NCI-H2081 treated with DMSO at 0.1 percent for 48 hours (cell line): ENCODE results near the gene IL21.

ENCODE experiments used
- DNase-seq: peaks from one replicate; lab custom pipeline; 2025; lab: John Stamatoyannopoulos, UW

The IL21 gene

DNA sequence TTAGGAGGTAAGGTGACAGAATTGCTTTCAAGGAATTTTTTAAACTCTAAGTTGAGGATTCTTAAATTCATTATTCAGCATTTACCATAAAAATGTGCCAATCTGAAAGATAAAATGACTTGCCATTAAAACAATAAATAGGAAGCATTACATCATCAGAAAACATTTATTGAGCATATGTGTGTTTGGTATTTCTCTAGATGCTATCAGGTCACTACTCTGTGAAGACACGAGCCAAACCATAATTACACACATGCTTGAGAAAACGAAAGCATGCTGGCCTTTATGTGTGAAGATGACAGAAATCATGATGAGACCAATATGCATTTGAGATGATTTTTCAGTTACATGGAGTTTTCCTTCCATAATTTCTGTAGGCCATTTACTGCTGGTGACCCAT, 12.3 kb upstream of the IL21 start:
- DNase-seq: no peak

DNA sequence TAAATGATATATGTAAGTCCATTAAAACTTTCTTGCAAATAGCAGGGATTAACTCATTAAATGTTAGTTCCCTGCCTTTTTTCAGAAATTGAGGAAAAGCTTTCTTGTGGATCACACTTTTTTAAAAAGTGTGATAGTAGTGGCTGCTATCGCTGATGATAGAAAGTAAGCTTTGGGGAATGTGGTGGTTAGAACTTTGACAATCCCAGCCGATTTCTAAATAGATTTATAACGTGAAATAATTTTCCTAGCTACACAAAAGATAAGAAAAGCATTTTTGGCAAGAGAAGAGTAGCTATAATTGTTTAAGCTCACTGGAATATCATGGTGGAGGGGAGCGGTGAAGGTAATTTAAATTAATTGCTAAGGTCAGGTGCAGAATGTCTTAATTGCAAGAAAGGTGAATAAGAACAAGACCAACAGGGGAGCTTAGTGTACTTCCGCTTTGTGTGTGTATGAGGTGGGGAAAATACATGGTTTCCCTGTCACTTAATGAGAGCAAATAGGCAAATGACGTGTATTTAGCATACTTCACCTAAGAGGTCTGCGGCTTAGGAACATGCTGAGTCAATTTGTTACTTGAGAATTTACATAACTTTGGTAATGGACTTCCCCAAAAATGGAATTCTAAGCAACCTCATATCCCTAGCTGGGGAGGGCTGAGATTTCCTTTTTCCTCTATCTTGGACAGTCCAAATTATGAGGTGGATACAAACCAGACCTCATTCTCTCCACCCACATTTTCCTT, 11.7 kb upstream of the IL21 start:
- DNase-seq: peak; percentile 15

DNA sequence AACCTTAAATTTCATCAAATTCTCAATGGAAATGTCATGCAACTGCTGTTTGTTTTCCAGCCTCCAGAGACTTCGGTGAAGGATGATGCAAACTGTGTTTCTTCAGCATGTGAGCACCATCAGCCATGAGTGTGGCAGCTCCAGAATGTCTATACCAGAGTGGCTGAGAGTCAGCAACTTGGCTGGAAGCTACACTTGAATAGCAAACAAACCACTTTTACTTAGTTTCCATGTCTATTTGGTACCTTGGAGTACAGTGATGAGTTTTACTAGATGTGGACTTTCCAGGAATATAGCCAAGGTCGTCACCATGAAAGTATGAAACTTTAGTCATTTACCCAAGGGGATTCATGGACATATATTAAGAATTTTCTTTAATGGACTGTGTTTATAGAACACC, 4.3 kb upstream of the IL21 start:
- no peak for DNase-seq

DNA sequence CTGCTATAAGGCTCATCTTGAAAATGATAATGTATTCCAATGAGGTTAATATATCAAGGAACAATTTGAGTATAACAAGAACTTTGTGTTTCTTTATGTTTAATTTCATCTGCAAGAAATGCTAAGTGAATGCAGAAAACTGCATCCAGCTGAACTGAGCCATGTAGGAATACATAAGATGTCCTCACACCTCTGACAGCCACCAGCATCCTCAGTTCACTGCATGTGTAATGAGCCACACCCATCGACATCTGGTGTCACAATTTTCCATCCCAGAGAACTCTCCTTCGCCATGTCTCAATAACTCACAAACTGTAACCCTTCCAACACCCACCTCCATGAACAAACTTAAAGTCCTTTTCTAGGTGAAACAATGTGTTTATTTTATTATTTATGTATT, 3.3 kb upstream of the IL21 start:
- no peak for DNase-seq

DNA sequence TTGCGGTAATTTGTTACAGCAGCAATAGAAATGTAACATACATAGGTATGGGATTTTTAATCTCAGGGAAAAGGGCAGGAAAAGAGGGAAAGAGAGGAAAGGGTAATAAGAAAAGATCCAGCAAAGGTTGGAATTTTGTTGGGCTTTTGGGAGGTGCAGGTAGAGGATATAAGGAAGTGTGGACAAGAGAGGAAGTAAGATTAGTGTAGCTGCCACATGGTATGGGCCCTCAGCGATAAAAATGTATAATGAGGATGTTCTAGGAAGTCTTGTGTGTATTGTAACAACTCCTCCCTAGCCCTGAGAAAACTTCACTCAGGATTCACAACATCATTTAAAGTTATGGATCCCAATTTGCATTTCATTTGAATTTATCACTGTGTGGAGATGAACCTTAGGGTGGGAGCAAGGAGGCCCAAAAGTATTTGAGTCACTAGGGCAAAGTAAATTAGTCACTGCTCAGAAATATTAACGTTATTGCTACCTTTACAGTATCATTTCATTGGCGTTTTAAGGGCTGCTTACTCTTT, 2.8 kb upstream of the IL21 start:
- DNase-seq: no peak

DNA sequence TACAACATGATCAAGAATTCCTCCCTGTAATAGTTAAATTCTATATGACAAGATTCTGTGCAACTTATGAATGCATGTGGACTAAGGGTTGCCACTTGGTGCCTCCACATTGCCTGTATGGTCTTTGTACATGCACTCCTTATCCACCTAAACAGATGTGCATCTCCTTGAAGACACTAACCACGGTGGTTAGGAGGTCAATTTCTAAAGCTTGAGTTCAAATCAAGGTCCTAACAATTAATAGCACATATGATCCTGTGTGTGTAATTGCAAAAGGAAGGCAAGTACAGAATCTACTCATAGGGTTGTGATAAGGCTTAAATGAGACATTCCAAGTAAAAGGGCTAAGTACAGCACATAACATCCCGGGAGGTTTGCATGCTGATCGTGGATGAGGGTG, 1.5 kb upstream of the IL21 start:
- DNase-seq: no peak

DNA sequence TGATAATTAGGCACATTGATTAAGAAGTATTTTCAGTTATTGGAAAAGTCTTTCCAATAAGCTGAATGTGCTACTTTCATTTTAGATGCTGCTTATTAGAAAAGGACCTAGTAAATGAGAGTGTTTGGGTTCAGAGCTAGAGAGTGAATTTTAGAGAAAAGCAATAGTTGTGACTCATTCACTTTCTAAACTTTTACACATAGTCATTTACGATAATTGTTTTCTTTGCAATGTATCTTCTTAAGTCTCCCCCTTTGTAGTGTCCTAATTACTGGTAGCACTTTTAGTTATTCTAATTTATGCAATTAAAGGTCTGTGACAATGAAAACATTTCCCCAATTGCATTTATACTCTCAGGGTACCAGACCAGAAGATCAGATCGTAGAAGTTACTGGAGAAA, 1.3 kb downstream of the IL21 start:
- no peak for DNase-seq

DNA sequence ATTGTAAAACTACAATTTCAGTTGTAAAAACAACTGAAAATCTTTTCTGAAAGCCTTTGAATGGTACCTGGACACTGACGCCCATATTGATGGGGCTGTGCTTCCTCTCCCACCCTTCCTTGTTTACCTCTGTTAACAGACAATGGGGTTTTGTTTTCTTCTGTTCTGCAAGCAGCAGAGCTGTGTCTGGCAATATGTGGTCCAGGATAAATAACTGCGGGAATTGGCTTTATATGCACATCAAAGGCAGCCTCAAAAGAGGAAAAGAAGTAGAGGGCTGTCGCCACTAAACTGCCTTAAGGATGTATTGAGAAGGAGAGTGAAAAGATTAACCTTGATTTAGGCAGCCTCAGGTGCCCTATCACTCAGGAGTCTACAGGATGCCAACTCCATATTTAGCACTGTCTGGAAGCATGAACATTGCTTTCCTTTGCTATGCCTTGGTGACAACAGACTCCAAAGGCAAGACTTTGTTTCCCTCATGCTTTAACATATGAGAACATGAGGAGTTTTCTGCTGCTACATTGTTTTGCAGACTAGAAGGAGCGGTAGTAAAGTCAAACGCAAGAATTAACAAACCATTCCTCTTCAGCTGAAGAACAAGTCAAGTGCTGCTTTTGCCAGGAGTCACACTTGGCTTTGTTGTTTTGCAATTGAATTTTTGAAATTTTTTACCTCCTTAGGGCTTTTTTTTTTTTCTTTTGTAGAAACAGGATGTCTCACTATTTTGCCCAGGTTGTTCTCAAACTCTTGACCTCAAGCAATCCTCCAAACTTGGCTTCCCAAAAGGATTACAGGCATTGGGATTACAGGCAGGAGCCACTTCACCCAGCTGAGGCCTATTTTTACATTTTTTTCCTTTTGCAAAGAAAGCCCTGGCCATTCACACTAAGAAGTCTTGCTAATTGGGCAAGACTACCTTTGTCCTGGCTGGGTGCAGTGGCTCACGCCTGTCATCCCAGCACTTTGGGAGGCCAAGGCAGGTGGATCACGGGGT, 3.0 kb downstream of the IL21 start:
- DNase-seq: no peak

DNA sequence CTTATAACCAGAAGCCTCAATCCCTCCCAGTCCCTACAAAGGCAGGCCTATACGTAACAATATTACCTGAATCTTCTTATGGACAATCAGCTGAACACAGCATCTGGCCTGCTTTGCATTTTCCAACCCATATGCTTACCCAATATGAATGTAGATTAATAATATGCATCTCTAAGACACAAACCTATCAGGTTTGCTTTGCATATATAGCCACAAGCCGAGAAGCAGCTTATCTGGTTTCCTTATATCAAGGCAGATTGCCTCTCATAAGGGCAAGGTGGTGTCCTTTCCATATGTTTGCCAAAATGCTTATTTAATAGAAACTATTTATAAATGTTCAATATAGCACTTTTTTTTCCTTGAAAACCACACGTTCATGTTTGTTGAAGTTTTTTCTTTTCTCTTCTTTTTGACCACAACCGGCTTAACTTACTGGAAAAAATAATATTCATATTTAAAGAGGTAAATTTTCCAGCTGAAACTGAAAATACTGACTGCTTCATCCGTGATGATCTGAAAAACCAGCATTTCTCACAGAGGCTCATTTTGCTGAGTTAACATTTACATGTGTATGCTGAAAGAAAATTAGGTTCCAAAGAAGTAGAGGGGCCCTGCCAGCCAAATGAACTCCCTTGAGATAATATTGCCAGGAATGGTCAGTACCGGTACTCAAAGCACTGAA, 3.8 kb downstream of the IL21 start:
- DNase-seq: no peak

DNA sequence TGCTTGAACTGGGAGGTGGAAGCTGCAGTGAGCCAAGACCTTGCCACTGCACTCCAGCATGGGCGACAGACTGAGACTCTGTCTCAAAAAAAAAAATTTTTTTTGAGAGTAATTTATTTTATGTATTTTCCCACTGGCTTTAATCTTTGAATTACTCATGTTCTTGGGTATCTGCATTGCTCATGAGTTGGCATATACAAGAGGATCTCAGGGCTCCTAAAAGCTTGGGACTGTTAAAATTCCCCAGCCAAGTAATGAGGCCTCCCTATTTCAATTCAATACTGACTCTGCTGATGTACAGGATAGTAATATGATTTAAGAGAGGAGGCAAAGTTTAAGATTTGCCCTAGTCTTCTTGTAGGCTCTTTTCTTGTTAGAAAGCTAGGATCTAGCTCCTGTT, 6.2 kb downstream of the IL21 start:
- DNase-seq: no peak

DNA sequence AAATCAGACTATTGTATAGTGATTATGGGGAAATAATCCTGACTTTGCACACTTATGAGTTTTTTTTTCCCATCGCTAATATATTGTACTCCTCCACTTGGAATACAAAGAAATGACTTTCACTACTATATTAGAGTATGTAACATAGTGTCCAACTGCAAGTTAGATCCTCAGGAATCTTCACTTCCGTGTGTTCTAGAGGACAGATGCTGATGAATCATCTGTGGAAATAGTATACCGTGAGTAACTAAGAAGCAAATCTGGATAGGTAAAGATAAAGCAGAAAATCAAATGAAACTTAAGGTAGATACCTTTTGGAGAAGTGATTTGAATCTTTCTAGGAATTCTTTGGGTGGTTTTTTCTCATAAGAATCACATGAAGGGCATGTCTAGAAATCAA, 8.3 kb downstream of the IL21 start:
- no peak for DNase-seq

DNA sequence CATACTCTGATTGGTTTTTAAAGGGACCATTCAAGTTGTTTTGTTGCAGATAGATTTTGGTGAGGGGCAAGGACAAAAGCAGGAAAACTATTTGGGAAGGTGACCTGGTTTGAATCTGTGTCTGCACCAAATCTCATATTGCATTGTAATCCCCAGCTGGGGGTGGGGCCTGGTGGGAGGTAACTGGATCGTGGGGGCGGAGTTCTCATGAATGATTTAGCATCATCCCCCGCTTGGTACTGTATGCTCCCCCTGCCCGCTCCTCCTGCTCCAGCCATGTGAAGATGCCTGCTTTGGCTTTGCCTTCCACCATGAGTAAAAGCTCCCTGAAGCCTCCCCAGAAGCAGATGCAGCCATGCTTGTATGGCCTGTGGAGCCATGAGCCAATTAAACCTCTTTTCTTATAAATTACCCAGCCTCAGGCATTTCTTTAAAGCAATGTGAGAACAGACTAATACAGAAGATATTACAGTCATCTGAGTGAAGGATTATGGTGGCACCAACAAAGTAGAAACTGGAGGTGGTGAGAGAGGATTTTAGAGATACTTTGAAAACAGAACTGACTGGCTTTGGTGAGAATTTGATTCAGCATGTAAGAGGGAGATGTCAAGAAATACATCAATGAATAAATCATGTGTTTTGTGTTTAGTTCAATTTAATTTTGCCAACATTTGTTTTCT, 14.4 kb downstream of the IL21 start:
- DNase-seq: no peak

DNA sequence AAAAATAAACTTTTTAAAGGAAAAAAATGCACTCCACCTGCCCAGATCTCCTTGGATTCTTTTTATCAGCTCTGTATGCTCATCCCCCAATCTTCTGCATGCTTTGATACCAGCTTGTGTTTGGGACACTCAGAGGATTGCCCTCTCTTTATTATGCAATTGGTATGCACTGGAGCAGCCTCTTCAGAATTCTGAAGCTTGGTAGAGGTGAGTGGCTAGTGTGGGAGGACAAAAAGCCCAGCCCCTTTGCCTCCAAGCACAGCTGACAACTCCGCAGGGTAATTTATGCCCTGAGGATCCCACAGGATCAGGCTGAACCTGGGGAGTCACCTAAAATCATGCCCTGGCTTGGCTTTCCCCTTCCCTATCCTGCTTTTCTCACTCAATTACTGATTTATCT, 16.7 kb downstream of the IL21 start:
- DNase-seq: no peak

DNA sequence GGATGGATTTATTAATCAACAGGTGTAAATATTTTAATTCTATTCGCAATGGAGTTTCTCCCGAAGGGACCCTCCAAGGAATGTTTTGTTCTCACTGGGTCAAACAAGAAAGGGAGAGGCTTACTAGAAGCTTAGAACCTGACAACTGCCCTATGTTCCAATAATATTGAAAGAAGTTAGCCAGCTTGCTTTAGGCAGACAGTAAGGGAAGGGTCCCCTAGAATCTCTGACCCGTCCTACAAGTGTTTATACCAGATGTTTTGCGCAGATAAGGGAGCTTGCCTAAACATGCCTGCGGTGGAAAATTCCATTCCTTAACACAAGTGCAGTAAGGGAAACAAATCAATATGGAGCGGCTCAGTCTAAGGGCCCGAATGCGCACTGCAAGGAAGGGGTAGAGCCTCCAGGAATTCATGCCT, 17.7 kb downstream of the IL21 start:
- DNase-seq: no peak

DNA sequence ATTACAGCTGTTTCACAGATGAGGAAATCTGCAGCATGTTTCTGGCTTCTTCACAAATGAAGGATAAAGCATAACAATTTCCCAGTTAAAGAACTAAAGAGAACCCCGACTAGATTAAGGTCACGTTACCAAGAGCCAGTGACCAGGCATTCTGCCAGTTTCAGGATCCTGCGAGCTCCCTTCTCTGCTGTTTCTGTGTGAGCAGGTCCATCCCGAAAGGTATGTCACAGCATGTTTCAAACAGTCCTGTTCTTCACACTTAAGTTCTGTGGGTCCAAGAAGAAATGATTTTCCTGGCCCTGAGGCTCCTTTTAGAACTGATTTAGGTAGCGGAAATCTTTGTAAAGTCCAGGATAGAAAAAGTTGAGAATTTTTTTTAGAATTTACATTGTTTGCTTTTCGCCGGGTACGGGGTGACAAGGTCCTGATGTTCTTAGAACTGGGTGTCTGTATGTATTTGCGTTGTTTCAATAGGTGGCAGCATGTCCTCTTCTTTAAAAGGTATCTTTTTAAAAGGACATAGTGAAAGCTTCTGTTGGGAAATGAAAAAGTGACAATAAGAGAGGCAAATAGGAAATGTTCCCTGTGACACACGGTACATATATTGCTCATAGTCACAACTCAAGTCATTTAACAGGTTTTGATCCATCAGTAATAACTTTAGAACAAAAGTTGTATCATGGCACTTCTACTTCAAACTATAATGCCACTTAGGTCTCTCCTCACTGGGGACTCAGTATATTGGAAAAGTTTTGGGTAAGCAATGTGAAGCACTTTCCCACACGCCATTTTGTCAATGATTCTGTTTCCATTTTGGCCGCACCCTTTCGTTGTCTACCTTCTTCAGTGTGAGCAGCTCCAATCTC, 18.4 kb downstream of the IL21 start:
- no peak for DNase-seq

DNA sequence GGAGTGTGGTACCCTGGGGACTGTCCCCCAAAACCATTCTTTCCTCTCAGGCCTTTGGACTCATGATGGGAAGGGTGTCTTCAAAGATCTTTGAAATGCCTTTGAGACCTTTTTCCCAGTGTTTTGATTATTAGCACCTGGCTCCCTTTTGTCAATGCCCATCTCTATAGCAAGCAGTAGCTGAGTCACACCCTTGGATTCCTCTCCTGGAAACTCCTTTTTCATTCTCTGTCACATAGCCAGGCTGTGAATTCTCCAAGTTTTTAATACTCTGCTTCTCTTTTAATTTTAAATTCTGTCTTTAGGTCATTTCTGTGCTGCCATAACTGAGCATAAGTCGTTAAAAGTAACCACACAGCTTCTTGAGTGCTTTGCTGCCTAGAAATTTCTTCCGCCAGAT, 29.7 kb downstream of the IL21 start:
- DNase-seq: no peak

DNA sequence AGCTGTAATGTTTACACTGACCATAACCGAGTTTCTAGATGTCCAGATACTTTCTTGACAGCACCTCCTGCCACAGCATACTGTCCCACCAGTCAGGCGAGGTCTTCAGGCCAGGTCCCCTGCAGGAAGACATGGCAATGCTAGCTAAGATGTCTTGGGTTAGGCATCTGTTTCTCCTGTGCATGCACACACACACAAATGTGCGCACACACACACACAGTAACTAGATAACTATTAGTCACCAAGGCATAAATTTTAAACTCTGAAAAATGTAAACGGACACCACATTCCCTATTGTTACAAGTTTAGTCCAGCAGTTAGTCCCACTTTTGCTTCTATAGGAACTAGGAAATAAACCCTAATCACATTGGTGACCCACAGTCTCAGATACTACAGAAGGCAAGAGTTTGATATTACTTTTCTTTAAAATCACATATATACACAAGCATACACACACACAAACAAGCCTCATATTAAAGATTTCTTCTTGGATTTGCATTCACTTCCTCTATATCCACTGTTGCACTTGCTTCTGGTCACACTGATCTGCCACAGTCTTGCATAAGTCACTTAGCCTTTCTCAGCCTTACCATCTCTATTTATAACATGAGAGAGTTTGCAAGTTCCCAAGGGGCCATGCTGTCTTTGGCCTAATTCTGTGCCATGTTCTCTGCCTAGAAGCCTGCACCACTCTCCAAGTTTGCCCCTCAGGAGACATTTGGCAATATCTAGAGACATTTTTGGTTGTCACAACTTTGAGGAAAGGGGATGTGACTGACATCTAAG, 32.2 kb downstream of the IL21 start:
- no peak for DNase-seq

DNA sequence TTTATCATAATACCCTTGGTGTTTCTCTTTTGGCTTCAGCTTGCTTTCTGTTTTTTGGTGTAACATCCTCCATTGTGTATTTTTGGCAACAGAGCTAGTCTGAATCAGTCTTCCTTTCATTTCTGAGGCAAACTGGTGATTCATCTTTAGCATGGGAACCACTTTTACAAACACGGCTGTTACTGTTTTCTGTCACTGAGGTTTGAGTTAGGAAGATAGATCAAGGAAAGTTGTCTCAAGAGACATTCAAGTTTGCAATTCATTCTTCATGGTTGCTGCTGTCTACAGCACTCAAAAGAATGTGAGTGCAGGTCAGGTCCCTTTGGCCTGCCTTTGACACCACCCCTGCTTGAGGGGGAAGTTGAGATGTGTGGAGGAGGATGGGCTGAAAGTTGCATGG, 36.3 kb downstream of the IL21 start:
- DNase-seq: no peak

DNA sequence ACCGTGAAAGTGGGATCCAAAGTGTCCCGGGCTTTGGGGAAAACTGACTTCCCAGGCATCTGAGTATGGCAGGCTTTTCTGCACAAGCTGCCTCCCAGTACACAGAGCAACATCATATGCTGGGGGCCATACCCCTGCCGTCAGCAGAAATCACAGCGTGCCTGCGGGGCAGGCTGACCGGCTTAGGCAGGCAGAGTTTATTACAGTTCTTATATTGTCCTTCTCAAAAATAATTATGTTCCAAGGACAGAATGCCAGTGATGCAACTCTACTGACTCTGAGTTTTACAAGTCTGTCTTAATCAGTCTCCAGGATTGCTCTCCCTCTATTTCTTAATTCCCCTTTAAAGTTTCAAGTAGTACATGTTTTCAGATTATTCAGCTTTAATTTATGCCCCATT, 37.0 kb downstream of the IL21 start:
- DNase-seq: no peak
